Breast epithelium (tissue), 4 donors: ENCODE results near the gene KDM4C. TPM values are rescaled to one million over a fixed set of nuclear protein-coding genes. Genes with fewer than 3 reads are reported as not detected.

Source experiments
- DNase-seq, 2 donors: peaks; one replicate each; pipeline ENCODE4 v3.0.0-alpha.2; 2019; ENCODE audit warnings: low spot score in 2 of 2
- H3K27ac ChIP-seq, 2 donors: fragments of 200-600 bp; sonication (generic) in 1 of 2; one replicate each; pipeline ENCODE4 v1.5.1; 2016 to 2019; ENCODE audit warnings: mild to moderate bottlenecking in 1 of 2
- H3K27me3 ChIP-seq, 2 donors: fragments of 200-600 bp; sonication (generic) in 1 of 2; one replicate each; pipeline versions ENCODE4 v1.5.1 to v1.6.0; 2017 to 2019; ENCODE audit warnings: control low read depth in 1 of 2, mild to moderate bottlenecking in 1 of 2
- H3K36me3 ChIP-seq: fragments of 200-600 bp; one replicate; pipeline ENCODE4 v1.5.1; 2019
- H3K4me1 ChIP-seq, 2 donors: fragments of 200-600 bp; sonication (generic); one replicate each; pipeline ENCODE4 v1.5.1; 2016 to 2019; ENCODE audit warnings: control low read depth in 1 of 2
- H3K4me3 ChIP-seq, 3 donors: fragments of 200-600 bp; sonication (generic); 1 replicate in 2 of 3; 2 replicates in 1 of 3; pipeline ENCODE4 v1.5.1; 2016 to 2019; ENCODE audit warnings: mild to moderate bottlenecking in 3 of 3, moderate library complexity in 2 of 3
- H3K9me3 ChIP-seq, 2 donors: fragments of 200-600 bp; sonication (generic) in 1 of 2; one replicate each; pipeline ENCODE4 v1.5.1; 2016 to 2019; ENCODE audit warnings: control low read depth in 1 of 2
- CTCF ChIP-seq, 3 donors: fragments of 450-650 bp; IDR thresholded peaks; one replicate each; pipeline ENCODE4 v1.5.1; 2016 to 2017; ENCODE audit warnings: antibody characterized with exemption in 3 of 3, mild to moderate bottlenecking in 3 of 3, moderate library complexity in 3 of 3
- POLR2A ChIP-seq: fragments of 450-650 bp; IDR thresholded peaks from one replicate; pipeline ENCODE4 v1.6.1; 2016; ENCODE audit warnings: antibody characterized with exemption, mild to moderate bottlenecking, moderate library complexity
- POLR2AphosphoS5 ChIP-seq, 3 donors: sonication (generic); formaldehyde crosslinking; IDR thresholded peaks; one replicate each; pipeline ENCODE4 v1.6.1; 2017; ENCODE audit warnings: antibody characterized with exemption in 3 of 3
- intact Hi-C: fragments of 100-400 bp; cut with DNase I; formaldehyde crosslinking; loops from one replicate; pipeline ENCODE4 v1.15.1; 2023; ENCODE audit warnings: low total_unique reads
- total RNA-seq, 3 donors: library from RNA; depleted of rRNA; stranded (reverse); fragments of >200 nt; gene quantifications; one replicate each; pipeline ENCODE4 v1.1.0, GENCODE V29; 2016

Gene KDM4C
- total RNA-seq, 3 donors from 2014 or later, result 37.8 to 80.9 (median 60.0) TPM

GRCh38 chr9:6904371-6904770 lies 146.6 kb downstream of the KDM4C start:
- Histone ChIP-seq H3K4me3 (no peak overlapping the region), H3K27ac (no peak overlapping the region), H3K4me1 (no peaks in the 10 kb centered on the region), H3K27me3 (no peaks in the 10 kb centered on the region), H3K9me3 (no peaks in the 10 kb centered on the region), H3K36me3 (no peaks in the 10 kb centered on the region)
- no peak for DNase-seq
- intact Hi-C loops, result no loop called here
- TF ChIP-seq POLR2AphosphoS5 (IDR thresholded peaks at IDR 0.05) (no peak), POLR2A (no peak)

- Histone ChIP-seq H3K36me3 (no peaks in the 10 kb centered on the region), H3K9me3 (no peaks in the 10 kb centered on the region), H3K4me1 (no peaks in the 10 kb centered on the region), H3K27ac (no peak overlapping the region), H3K4me3 (no peak overlapping the region), H3K27me3 (no peaks in the 10 kb centered on the region)
- intact Hi-C loops, result no loop called here
- no peak for TF ChIP-seq CTCF (IDR thresholded peaks at IDR 0.05)
- TF ChIP-seq POLR2AphosphoS5 (IDR thresholded peaks at IDR 0.05), result no peak
- TF ChIP-seq POLR2A, result no peak
- no peak for DNase-seq
Observed at GRCh38 chr9:6905850-6906375, 148.1 kb downstream of the KDM4C start.

- DNase-seq, result no peak
Observed at GRCh38 chr9:6907772-6908381, 150.1 kb downstream of the KDM4C start.

GRCh38 chr9:6909181-6909580 lies 151.4 kb downstream of the KDM4C start:
- intact Hi-C loops, result no loop called here
- Histone ChIP-seq H3K36me3 (no peaks in the 10 kb centered on the region), H3K9me3 (no peaks in the 10 kb centered on the region), H3K27ac (no peak overlapping the region), H3K4me1 (no peaks in the 10 kb centered on the region), H3K27me3 (no peaks in the 10 kb centered on the region), H3K4me3 (no peak overlapping the region)
- TF ChIP-seq POLR2A, result no peak
- no peak for TF ChIP-seq POLR2AphosphoS5 (IDR thresholded peaks at IDR 0.05)
- TF ChIP-seq CTCF (IDR thresholded peaks at IDR 0.05), result no peak
- no peak for DNase-seq

More at GRCh38 chr9:6907772-6908381, 150.1 kb downstream of the KDM4C start:
- intact Hi-C loops, result no loop called here
- Histone ChIP-seq H3K9me3 (no peaks in the 10 kb centered on the region), H3K27me3 (no peaks in the 10 kb centered on the region), H3K4me3 (no peak overlapping the region), H3K27ac (no peak overlapping the region), H3K36me3 (no peaks in the 10 kb centered on the region), H3K4me1 (no peaks in the 10 kb centered on the region)
- TF ChIP-seq POLR2AphosphoS5 (IDR thresholded peaks at IDR 0.05) (no peak), CTCF (IDR thresholded peaks at IDR 0.05) (peak in 1 of 3 donors; percentile 18)

- no peaks in the 10 kb centered on the region for H3K36me3 ChIP-seq
- TF ChIP-seq POLR2A (no peak), POLR2AphosphoS5 (IDR thresholded peaks at IDR 0.05) (no peak), CTCF (IDR thresholded peaks at IDR 0.05) (no peak)
- no peak for DNase-seq
Observed at GRCh38 chr9:6910032-6910431, 152.3 kb downstream of the KDM4C start.

More at GRCh38 chr9:6910032-6910431, 152.3 kb downstream of the KDM4C start:
- H3K4me3 ChIP-seq, result no peak overlapping the region
- no peaks in the 10 kb centered on the region for H3K9me3 ChIP-seq
- intact Hi-C loops, result no loop called here
- H3K4me1 ChIP-seq, result no peaks in the 10 kb centered on the region
- no peak overlapping the region for H3K27ac ChIP-seq
- H3K27me3 ChIP-seq, result no peaks in the 10 kb centered on the region
